GM12878 (cell line): ENCODE results near the gene CSTPP1. TPM values are rescaled to one million over a fixed set of nuclear protein-coding genes. Genes with fewer than 3 reads are reported as not detected.
"Not testable (repeated sequence)": the region's sequence is repeated elsewhere in the genome, so short reads cannot be mapped to it uniquely, and the experiment has no call there.

ENCODE experiments used
- ATAC-seq: fragments of 200-7000 bp; cut with Tn5 transposase; 3 replicates; pipeline ENCODE4 v1.9.1; 2020; ENCODE audit warnings: mild to moderate bottlenecking, moderate library complexity
- BruUV-seq: library from RNA; stranded (reverse); fragments of 400-500 nt; replicated peaks from 2 replicates; lab custom pipeline; 2021; lab: Mats Ljungman, UMichigan
- CTCF ChIA-PET: fragments of 300-600 bp; sonication (Branson Sonifier 250); formaldehyde crosslinking; extraction: SDS; loops from one replicate; lab custom pipeline; 2021; ENCODE audit warnings: inconsistent platforms; lab: Yijun Ruan, JAX
- POLR2A ChIA-PET: fragments of 350-600 bp; formaldehyde crosslinking; extraction: SDS; loops from one replicate; lab custom pipeline; 2021; ENCODE audit warnings: inconsistent platforms; lab: Charles Lee
- RAD21 ChIA-PET: fragments of 300-600 bp; sonication (Branson Sonifier 250); formaldehyde crosslinking; loops from one replicate; lab custom pipeline; 2023; ENCODE audit warnings: antibody characterized with exemption; ENCODE audit not compliant: unreplicated experiment; lab: Charles Lee
- SMC1A ChIA-PET: fragments of 300-600 bp; sonication (Branson Sonifier 250); formaldehyde crosslinking; loops from one replicate; lab custom pipeline; 2023; ENCODE audit not compliant: unreplicated experiment, uncharacterized antibody; lab: Charles Lee
- DNase-seq: peaks from one replicate; pipeline ENCODE4 v3.0.0-alpha.2; 2011; ENCODE audit warnings: low read depth, low spot score
- FAIRE-seq: peaks from 3 replicates; lab custom pipeline; 2011; peaks lifted over from hg19 to GRCh38; lab: Jason Lieb, UNC
- H2AFZ ChIP-seq: 2 replicates; pipeline ENCODE4 v1.6.0; 2011; ENCODE audit warnings: low read depth, low read length, control low read depth; ENCODE audit not compliant: control insufficient read depth
- H3K27ac ChIP-seq: 2 replicates; pipeline ENCODE4 v1.5.1; 2011; ENCODE audit warnings: control low read depth; ENCODE audit not compliant: control insufficient read depth, insufficient read depth
- H3K27me3 ChIP-seq, 2 experiments: replicated peaks in 1 of 2; 2 replicates each; pipeline versions ENCODE4 v1.6.0 to v1.6.1; 2011; ENCODE audit warnings: low read length in 1 of 2; ENCODE audit not compliant: control insufficient read depth in 2 of 2, insufficient read depth in 2 of 2
- H3K36me3 ChIP-seq, 2 experiments: 2 replicates each; pipeline ENCODE4 v1.5.1; 2011; ENCODE audit warnings: low read length in 1 of 2; ENCODE audit not compliant: control insufficient read depth in 2 of 2, insufficient read depth in 2 of 2
- H3K4me1 ChIP-seq: 2 replicates; pipeline ENCODE4 v1.6.1; 2011; ENCODE audit warnings: mild to moderate bottlenecking, low read length, moderate library complexity, mixed read lengths; ENCODE audit not compliant: control insufficient read depth, insufficient read depth
- H3K4me2 ChIP-seq: 2 replicates; pipeline ENCODE4 v1.6.0; 2011; ENCODE audit warnings: control low read depth; ENCODE audit not compliant: control insufficient read depth, insufficient read depth
- H3K4me3 ChIP-seq: fragments of 200-600 bp; sonication (generic); 2 replicates; pipeline ENCODE4 v1.5.1; 2016
- H3K79me2 ChIP-seq: 2 replicates; pipeline ENCODE4 v1.6.0; 2011; ENCODE audit warnings: low read length; ENCODE audit not compliant: control insufficient read depth, insufficient read depth
- H3K9ac ChIP-seq: 2 replicates; pipeline ENCODE4 v1.8.0; 2011; ENCODE audit warnings: low read length, control low read depth, mixed read lengths; ENCODE audit not compliant: control insufficient read depth, insufficient read depth
- H3K9me3 ChIP-seq: replicated peaks from 3 replicates; pipeline ENCODE4 v1.5.1; 2011; ENCODE audit warnings: mild to moderate bottlenecking, low read length; ENCODE audit not compliant: control insufficient read depth, insufficient read depth
- H4K20me1 ChIP-seq: 2 replicates; pipeline ENCODE4 v1.6.0; 2011; ENCODE audit not compliant: control insufficient read depth, insufficient read depth
- SREBF2 ChIP-seq: IDR thresholded peaks from 2 replicates; pipeline ENCODE4 v1.6.1; 2012; ENCODE audit warnings: mild to moderate bottlenecking, low read length
- TAF1 ChIP-seq: IDR thresholded peaks from 2 replicates; pipeline ENCODE4 v1.6.1; 2011; ENCODE audit warnings: mild to moderate bottlenecking, low read depth, low read length, borderline replicate concordance
- WGBS: methylation state at CpG from one replicate; pipeline ENCODE4 v1.1.6; 2016; ENCODE audit warnings: low lambda C conversion rate; ENCODE audit not compliant: insufficient replicate concordance, insufficient coverage; ENCODE audit errors: missing lambda C conversion rate; 5-methylcytosine and 5-hydroxymethylcytosine counted together
- in situ Hi-C: fragments of 300-500 bp; cut with MboI; formaldehyde crosslinking; loops from 9 replicates; pipeline ENCODE4 v1.14.3; 2018; ENCODE audit warnings: mixed read lengths
- intact Hi-C: fragments of 100-400 bp; cut with micrococcal nuclease; formaldehyde crosslinking; loops from one replicate; pipeline ENCODE4 v1.14.2; 2022; ENCODE audit not compliant: unreplicated experiment
- polyA plus RNA-seq, 11 experiments: library from polyadenylated mRNA; depleted of rRNA in 4 of 11; unstranded in 6 of 11; stranded (reverse) in 5 of 11; fragments of >200 nt; fragmentation: Nextera tagmentation in 4 of 11; fragmentation: Illumina TruSeq in 1 of 11; extraction: Ambion mirVana in 4 of 11; extraction: Trizol in 1 of 11; gene quantifications; 1 replicate in 1 of 11; 2 replicates in 10 of 11; pipeline versions ENCODE4 v1.2.1 to v1.2.3, GENCODE V29; 2011 to 2016; ENCODE audit warnings: inconsistent platforms in 2 of 11, missing spikeins in 2 of 11, low read depth in 1 of 11
- total RNA-seq, 4 experiments: library from RNA; depleted of rRNA in 3 of 4; stranded (reverse); fragments of >200 nt in 3 of 4; fragmentation: Illumina TruSeq in 1 of 4; extraction: Trizol in 1 of 4; gene quantifications; 2 replicates each; pipeline versions ENCODE4 v1.2.1 to v1.2.3, GENCODE V29; 2013 to 2021
- TF ChIP-seq, protein P1 (sequence below): fragments of 450-650 bp; IDR thresholded peaks from 2 replicates; pipeline ENCODE4 v1.6.1; 2017; ENCODE audit warnings: mild to moderate bottlenecking, moderate library complexity
- TF ChIP-seq, protein P2 (sequence below): IDR thresholded peaks from 2 replicates; pipeline ENCODE4 v1.6.1; 2012; ENCODE audit warnings: low read length, inconsistent platforms

CSTPP1 gene
- total and polyA plus RNA-seq, 10 of the 15 experiments (the other 5 are each of a cell fraction or from before 2014, with no cell fraction given), result 7.1 to 23.4 (median 17.5) TPM

DNA sequence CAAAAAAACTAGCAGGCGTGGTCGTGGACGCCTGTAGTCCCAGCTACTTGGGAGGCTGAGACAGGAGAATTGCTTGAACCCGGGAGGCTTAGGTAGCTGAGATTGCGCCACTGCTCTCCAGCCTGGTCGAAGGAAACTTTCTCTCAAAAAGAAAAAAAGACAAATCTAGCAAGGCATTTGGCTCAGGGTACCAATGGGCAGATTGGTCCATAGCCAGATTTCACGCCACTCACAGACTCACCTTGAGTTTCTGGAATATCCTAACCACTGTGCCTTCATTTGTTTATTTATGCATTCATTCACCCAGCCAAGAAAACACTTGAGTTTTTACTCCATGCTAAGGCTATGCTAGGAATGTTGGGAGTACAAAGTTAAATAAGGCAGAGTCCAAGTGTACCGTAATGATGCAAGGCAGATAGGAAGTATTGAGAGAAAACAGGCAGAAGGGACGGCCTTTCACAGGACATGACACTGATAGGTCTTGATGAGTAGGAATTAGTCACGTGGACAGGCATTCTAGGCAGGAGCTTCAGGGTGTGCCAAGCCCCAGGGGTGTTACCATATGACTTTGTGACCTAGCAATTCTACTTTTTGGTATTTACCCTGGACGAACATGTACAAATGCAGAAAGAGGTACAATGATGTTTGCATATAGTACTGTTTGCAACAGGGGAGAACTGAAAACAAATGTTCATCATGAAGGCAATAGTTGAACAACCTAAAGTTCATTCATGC is 252.7 kb downstream of the CSTPP1 start (continued):
- TF ChIP-seq, protein P1, sequence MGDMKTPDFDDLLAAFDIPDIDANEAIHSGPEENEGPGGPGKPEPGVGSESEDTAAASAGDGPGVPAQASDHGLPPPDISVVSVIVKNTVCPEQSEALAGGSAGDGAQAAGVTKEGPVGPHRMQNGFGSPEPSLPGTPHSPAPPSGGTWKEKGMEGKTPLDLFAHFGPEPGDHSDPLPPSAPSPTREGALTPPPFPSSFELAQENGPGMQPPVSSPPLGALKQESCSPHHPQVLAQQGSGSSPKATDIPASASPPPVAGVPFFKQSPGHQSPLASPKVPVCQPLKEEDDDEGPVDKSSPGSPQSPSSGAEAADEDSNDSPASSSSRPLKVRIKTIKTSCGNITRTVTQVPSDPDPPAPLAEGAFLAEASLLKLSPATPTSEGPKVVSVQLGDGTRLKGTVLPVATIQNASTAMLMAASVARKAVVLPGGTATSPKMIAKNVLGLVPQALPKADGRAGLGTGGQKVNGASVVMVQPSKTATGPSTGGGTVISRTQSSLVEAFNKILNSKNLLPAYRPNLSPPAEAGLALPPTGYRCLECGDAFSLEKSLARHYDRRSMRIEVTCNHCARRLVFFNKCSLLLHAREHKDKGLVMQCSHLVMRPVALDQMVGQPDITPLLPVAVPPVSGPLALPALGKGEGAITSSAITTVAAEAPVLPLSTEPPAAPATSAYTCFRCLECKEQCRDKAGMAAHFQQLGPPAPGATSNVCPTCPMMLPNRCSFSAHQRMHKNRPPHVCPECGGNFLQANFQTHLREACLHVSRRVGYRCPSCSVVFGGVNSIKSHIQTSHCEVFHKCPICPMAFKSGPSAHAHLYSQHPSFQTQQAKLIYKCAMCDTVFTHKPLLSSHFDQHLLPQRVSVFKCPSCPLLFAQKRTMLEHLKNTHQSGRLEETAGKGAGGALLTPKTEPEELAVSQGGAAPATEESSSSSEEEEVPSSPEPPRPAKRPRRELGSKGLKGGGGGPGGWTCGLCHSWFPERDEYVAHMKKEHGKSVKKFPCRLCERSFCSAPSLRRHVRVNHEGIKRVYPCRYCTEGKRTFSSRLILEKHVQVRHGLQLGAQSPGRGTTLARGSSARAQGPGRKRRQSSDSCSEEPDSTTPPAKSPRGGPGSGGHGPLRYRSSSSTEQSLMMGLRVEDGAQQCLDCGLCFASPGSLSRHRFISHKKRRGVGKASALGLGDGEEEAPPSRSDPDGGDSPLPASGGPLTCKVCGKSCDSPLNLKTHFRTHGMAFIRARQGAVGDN, result no peak
- TF ChIP-seq SREBF2, result no peak
- TF ChIP-seq TAF1, result no peak
- TF ChIP-seq, protein P2, sequence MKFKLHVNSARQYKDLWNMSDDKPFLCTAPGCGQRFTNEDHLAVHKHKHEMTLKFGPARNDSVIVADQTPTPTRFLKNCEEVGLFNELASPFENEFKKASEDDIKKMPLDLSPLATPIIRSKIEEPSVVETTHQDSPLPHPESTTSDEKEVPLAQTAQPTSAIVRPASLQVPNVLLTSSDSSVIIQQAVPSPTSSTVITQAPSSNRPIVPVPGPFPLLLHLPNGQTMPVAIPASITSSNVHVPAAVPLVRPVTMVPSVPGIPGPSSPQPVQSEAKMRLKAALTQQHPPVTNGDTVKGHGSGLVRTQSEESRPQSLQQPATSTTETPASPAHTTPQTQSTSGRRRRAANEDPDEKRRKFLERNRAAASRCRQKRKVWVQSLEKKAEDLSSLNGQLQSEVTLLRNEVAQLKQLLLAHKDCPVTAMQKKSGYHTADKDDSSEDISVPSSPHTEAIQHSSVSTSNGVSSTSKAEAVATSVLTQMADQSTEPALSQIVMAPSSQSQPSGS, result no peak

DNA sequence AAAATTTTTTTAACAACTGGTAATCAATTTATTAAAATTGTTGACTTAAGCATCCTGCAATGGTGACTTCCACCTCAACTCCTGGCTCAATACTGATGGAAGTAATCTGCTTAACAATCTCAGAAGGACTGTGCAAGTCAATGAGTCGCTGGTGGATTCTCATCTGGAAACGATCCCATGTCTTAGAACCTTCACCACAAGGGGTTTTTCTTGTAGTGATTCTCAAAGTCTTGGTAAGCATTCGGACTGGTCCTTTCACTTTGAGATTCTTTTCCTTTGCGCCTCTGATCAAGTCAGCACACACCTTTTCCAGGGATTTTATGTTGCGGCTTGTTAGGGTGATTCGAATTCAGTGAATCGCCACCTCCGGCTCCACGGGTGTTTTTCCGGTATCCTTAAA is 254.6 kb downstream of the CSTPP1 start:
- in situ Hi-C loops, H3K9ac ChIP-seq, H3K27ac ChIP-seq, intact Hi-C loops, H3K36me3 ChIP-seq, DNase-seq, H3K4me2 ChIP-seq, H3K9me3 ChIP-seq, RAD21 ChIA-PET, CTCF ChIA-PET, H3K79me2 ChIP-seq, BruUV-seq, H2AFZ ChIP-seq, H4K20me1 ChIP-seq, ATAC-seq, H3K27me3 ChIP-seq, POLR2A ChIA-PET, H3K4me3 ChIP-seq, FAIRE-seq: not testable (repeated sequence)
- SMC1A ChIA-PET, result interaction anchor here (1.4 kb wide), 1 partner anchor 14 kb away, joined by 3 read pairs; no protein-coding TSS in a partner anchor
- 58% methylated on average over 10 of the region's 10 CpGs for WGBS
- peaks cover 11% of the 10 kb centered on the region for H3K4me1 ChIP-seq
